ENCODE data around the gene MGA.
"Not testable (repeated sequence)": the region's sequence is repeated elsewhere in the genome, so short reads cannot be mapped to it uniquely, and the experiment has no call there.

MGA gene

GRCh38 chr15:41714291-41714690 lies 54.1 kb downstream of the MGA start:
- Histone ChIP-seq H3K4me3 (ENCODE audit: low read depth, low read length) (no peak overlapping the region), H3K36me3 (ENCODE audit: control insufficient read depth, insufficient read depth, low read length) (peaks cover 55% of the 10 kb centered on the region), H3K27ac (ENCODE audit: low read depth, low read length) (no peak overlapping the region), H3K27me3 (ENCODE audit: control insufficient read depth, insufficient read depth, low read length) (no peaks in the 10 kb centered on the region), H3K9me3 (ENCODE audit: control insufficient read depth, insufficient read depth, low read length) (no peaks in the 10 kb centered on the region), H3K9ac (ENCODE audit: low read depth, low read length) (no peak overlapping the region), H3K4me1 (ENCODE audit: control insufficient read depth, insufficient read depth, low read length) (no peaks in the 10 kb centered on the region)

GRCh38 chr15:41716864-41717263 lies 56.7 kb downstream of the MGA start:
- Histone ChIP-seq H3K4me1 (ENCODE audit: control insufficient read depth, insufficient read depth, low read length) (no peaks in the 10 kb centered on the region), H3K4me3 (ENCODE audit: low read depth, low read length) (no peak overlapping the region), H3K27me3 (ENCODE audit: control insufficient read depth, insufficient read depth, low read length) (no peaks in the 10 kb centered on the region), H3K9ac (ENCODE audit: low read depth, low read length) (no peak overlapping the region), H3K36me3 (ENCODE audit: control insufficient read depth, insufficient read depth, low read length) (peaks cover 29% of the 10 kb centered on the region), H3K27ac (ENCODE audit: low read depth, low read length) (no peak overlapping the region), H3K9me3 (ENCODE audit: control insufficient read depth, insufficient read depth, low read length) (no peaks in the 10 kb centered on the region)

GRCh38 chr15:41727143-41727542 lies 66.9 kb downstream of the MGA start:
- H3K27me3 ChIP-seq (ENCODE audit: control insufficient read depth, insufficient read depth, low read length), result no peaks in the 10 kb centered on the region
- H3K36me3 ChIP-seq (ENCODE audit: control insufficient read depth, insufficient read depth, low read length), result peaks cover 35% of the 10 kb centered on the region
- no peaks in the 10 kb centered on the region for H3K4me1 ChIP-seq (ENCODE audit: control insufficient read depth, insufficient read depth, low read length)
- no peak overlapping the region for H3K4me3 ChIP-seq (ENCODE audit: low read depth, low read length)
- no peak overlapping the region for H3K27ac ChIP-seq (ENCODE audit: low read depth, low read length)
- H3K9ac ChIP-seq (ENCODE audit: low read depth, low read length), result no peak overlapping the region
- no peaks in the 10 kb centered on the region for H3K9me3 ChIP-seq (ENCODE audit: control insufficient read depth, insufficient read depth, low read length)

GRCh38 chr15:41728061-41728460 lies 67.9 kb downstream of the MGA start:
- H3K9me3 ChIP-seq (ENCODE audit: control insufficient read depth, insufficient read depth, low read length), result not testable (repeated sequence)
- H3K36me3 ChIP-seq (ENCODE audit: control insufficient read depth, insufficient read depth, low read length), result peaks cover 35% of the 10 kb centered on the region

GRCh38 chr15:41730543-41730942 lies 70.3 kb downstream of the MGA start:
- peaks cover 55% of the 10 kb centered on the region for H3K36me3 ChIP-seq (ENCODE audit: control insufficient read depth, insufficient read depth, low read length)
- no peaks in the 10 kb centered on the region for H3K27me3 ChIP-seq (ENCODE audit: control insufficient read depth, insufficient read depth, low read length)
- no peak overlapping the region for H3K27ac ChIP-seq (ENCODE audit: low read depth, low read length)

More at GRCh38 chr15:41728061-41728460, 67.9 kb downstream of the MGA start:
- H3K27me3 ChIP-seq (ENCODE audit: control insufficient read depth, insufficient read depth, low read length); H3K4me3 ChIP-seq (ENCODE audit: low read depth, low read length); H3K4me1 ChIP-seq (ENCODE audit: control insufficient read depth, insufficient read depth, low read length); H3K9ac ChIP-seq (ENCODE audit: low read depth, low read length); H3K27ac ChIP-seq (ENCODE audit: low read depth, low read length): not testable (repeated sequence)

GRCh38 chr15:41732483-41732882 lies 72.3 kb downstream of the MGA start:
- H3K36me3 ChIP-seq (ENCODE audit: control insufficient read depth, insufficient read depth, low read length), result peaks cover 69% of the 10 kb centered on the region
- no peak overlapping the region for H3K4me3 ChIP-seq (ENCODE audit: low read depth, low read length)
- no peak overlapping the region for H3K27ac ChIP-seq (ENCODE audit: low read depth, low read length)
- no peaks in the 10 kb centered on the region for H3K9me3 ChIP-seq (ENCODE audit: control insufficient read depth, insufficient read depth, low read length)
- no peaks in the 10 kb centered on the region for H3K4me1 ChIP-seq (ENCODE audit: control insufficient read depth, insufficient read depth, low read length)
- H3K9ac ChIP-seq (ENCODE audit: low read depth, low read length), result no peak overlapping the region
- H3K27me3 ChIP-seq (ENCODE audit: control insufficient read depth, insufficient read depth, low read length), result no peaks in the 10 kb centered on the region

More at GRCh38 chr15:41730543-41730942, 70.3 kb downstream of the MGA start:
- Histone ChIP-seq H3K9me3 (ENCODE audit: control insufficient read depth, insufficient read depth, low read length) (no peaks in the 10 kb centered on the region), H3K4me1 (ENCODE audit: control insufficient read depth, insufficient read depth, low read length) (no peaks in the 10 kb centered on the region), H3K9ac (ENCODE audit: low read depth, low read length) (no peak overlapping the region), H3K4me3 (ENCODE audit: low read depth, low read length) (no peak overlapping the region)

GRCh38 chr15:41734079-41734478 lies 73.9 kb downstream of the MGA start:
- Histone ChIP-seq H3K4me3 (ENCODE audit: low read depth, low read length) (no peak overlapping the region), H3K9ac (ENCODE audit: low read depth, low read length) (no peak overlapping the region), H3K27ac (ENCODE audit: low read depth, low read length) (no peak overlapping the region), H3K4me1 (ENCODE audit: control insufficient read depth, insufficient read depth, low read length) (no peaks in the 10 kb centered on the region), H3K9me3 (ENCODE audit: control insufficient read depth, insufficient read depth, low read length) (no peaks in the 10 kb centered on the region), H3K36me3 (ENCODE audit: control insufficient read depth, insufficient read depth, low read length) (peaks cover 67% of the 10 kb centered on the region), H3K27me3 (ENCODE audit: control insufficient read depth, insufficient read depth, low read length) (no peaks in the 10 kb centered on the region)

- H3K27ac ChIP-seq (ENCODE audit: low read depth, low read length), result no peak overlapping the region
- no peak overlapping the region for H3K4me3 ChIP-seq (ENCODE audit: low read depth, low read length)
- no peak overlapping the region for H3K9ac ChIP-seq (ENCODE audit: low read depth, low read length)
- peaks cover 67% of the 10 kb centered on the region for H3K36me3 ChIP-seq (ENCODE audit: control insufficient read depth, insufficient read depth, low read length)
- H3K27me3 ChIP-seq (ENCODE audit: control insufficient read depth, insufficient read depth, low read length), result no peaks in the 10 kb centered on the region
- no peaks in the 10 kb centered on the region for H3K9me3 ChIP-seq (ENCODE audit: control insufficient read depth, insufficient read depth, low read length)
- H3K4me1 ChIP-seq (ENCODE audit: control insufficient read depth, insufficient read depth, low read length), result no peaks in the 10 kb centered on the region
These were observed 74.8 kb downstream of the MGA start for GRCh38 chr15:41735046-41735445.

- H3K27ac ChIP-seq (ENCODE audit: low read depth, low read length); H3K27me3 ChIP-seq (ENCODE audit: control insufficient read depth, insufficient read depth, low read length); H3K9me3 ChIP-seq (ENCODE audit: control insufficient read depth, insufficient read depth, low read length); H3K4me1 ChIP-seq (ENCODE audit: control insufficient read depth, insufficient read depth, low read length); H3K4me3 ChIP-seq (ENCODE audit: low read depth, low read length); H3K9ac ChIP-seq (ENCODE audit: low read depth, low read length): not testable (repeated sequence)
- H3K36me3 ChIP-seq (ENCODE audit: control insufficient read depth, insufficient read depth, low read length), result peaks cover 65% of the 10 kb centered on the region
These were observed 75.3 kb downstream of the MGA start for GRCh38 chr15:41735492-41735891.

GRCh38 chr15:41746802-41747201 lies 86.6 kb downstream of the MGA start:
- H3K4me1 ChIP-seq (ENCODE audit: control insufficient read depth, insufficient read depth, low read length), result no peaks in the 10 kb centered on the region
- no peak overlapping the region for H3K4me3 ChIP-seq (ENCODE audit: low read depth, low read length)
- no peaks in the 10 kb centered on the region for H3K9me3 ChIP-seq (ENCODE audit: control insufficient read depth, insufficient read depth, low read length)
- peaks cover 51% of the 10 kb centered on the region for H3K36me3 ChIP-seq (ENCODE audit: control insufficient read depth, insufficient read depth, low read length)
- H3K9ac ChIP-seq (ENCODE audit: low read depth, low read length), result no peak overlapping the region
- no peaks in the 10 kb centered on the region for H3K27me3 ChIP-seq (ENCODE audit: control insufficient read depth, insufficient read depth, low read length)
- H3K27ac ChIP-seq (ENCODE audit: low read depth, low read length), result no peak overlapping the region

GRCh38 chr15:41756198-41756597 lies 96.0 kb downstream of the MGA start:
- no peak overlapping the region for H3K27ac ChIP-seq (ENCODE audit: low read depth, low read length)
- no peak overlapping the region for H3K4me3 ChIP-seq (ENCODE audit: low read depth, low read length)
- H3K9ac ChIP-seq (ENCODE audit: low read depth, low read length), result no peak overlapping the region
- peaks cover 56% of the 10 kb centered on the region for H3K36me3 ChIP-seq (ENCODE audit: control insufficient read depth, insufficient read depth, low read length)
- no peaks in the 10 kb centered on the region for H3K9me3 ChIP-seq (ENCODE audit: control insufficient read depth, insufficient read depth, low read length)
- no peaks in the 10 kb centered on the region for H3K4me1 ChIP-seq (ENCODE audit: control insufficient read depth, insufficient read depth, low read length)
- no peaks in the 10 kb centered on the region for H3K27me3 ChIP-seq (ENCODE audit: control insufficient read depth, insufficient read depth, low read length)
